Measurements from ENCODE around the gene ARSK. TPM values are rescaled to one million over a fixed set of nuclear protein-coding genes. Genes with fewer than 3 reads are reported as not detected.

Gene ARSK
- total and polyA plus RNA-seq, 7 donors = 0.60 to 13.3 (median 6.7) TPM

- Histone ChIP-seq H3K9me3 (no peaks in the 10 kb centered on the region), H3K36me3 (peaks cover 0 to 5% (median 0%) of the 10 kb centered on the region in 4 donors), H3K27me3 (no peaks in the 10 kb centered on the region), H3K4me3 (no peak overlapping the region), H3K4me1 (peaks cover 0 to 11% (median 5%) of the 10 kb centered on the region in 4 donors), H3K27ac (no peak overlapping the region)
- intact Hi-C loops (cut with DNase I) = loop anchor here (5.0 to 10.0 kb wide), 4 partner anchors 92 to 956 kb away; partner anchors contain the start of genes ARSK and GLRX
- TF ChIP-seq CTCF (IDR thresholded peaks at IDR 0.05) (no peak), POLR2AphosphoS5 (IDR thresholded peaks at IDR 0.05) (no peak), POLR2A (IDR thresholded peaks at IDR 0.05) (no peak), EP300 (IDR thresholded peaks at IDR 0.05) (no peak)
- no peak for DNase-seq
Measured at GRCh38 chr5:95649274-95649673, 94.4 kb downstream of the ARSK start.

GRCh38 chr5:95649842-95650620 lies 95.1 kb downstream of the ARSK start:
- Histone ChIP-seq H3K4me1 (peaks cover 0 to 11% (median 5%) of the 10 kb centered on the region in 4 donors), H3K9me3 (no peaks in the 10 kb centered on the region), H3K4me3 (no peak overlapping the region), H3K27me3 (no peaks in the 10 kb centered on the region), H3K36me3 (peaks cover 0 to 5% (median 0%) of the 10 kb centered on the region in 4 donors), H3K27ac (no peak overlapping the region)
- intact Hi-C loops (cut with DNase I) = loop anchor here (5.0 to 10.0 kb wide), 4 partner anchors 93 to 955 kb away; partner anchors contain the start of genes ARSK and GLRX
- no peak for DNase-seq
- TF ChIP-seq CTCF (IDR thresholded peaks at IDR 0.05) (no peak), EP300 (IDR thresholded peaks at IDR 0.05) (no peak), POLR2A (IDR thresholded peaks at IDR 0.05) (no peak), POLR2AphosphoS5 (IDR thresholded peaks at IDR 0.05) (no peak)

GRCh38 chr5:95652849-95653248 lies 97.9 kb downstream of the ARSK start:
- Histone ChIP-seq H3K9me3 (no peaks in the 10 kb centered on the region), H3K36me3 (peaks cover 0 to 5% (median 0%) of the 10 kb centered on the region in 4 donors), H3K27me3 (no peaks in the 10 kb centered on the region), H3K4me1 (peaks cover 0 to 2% (median 0%) of the 10 kb centered on the region in 4 donors), H3K27ac (no peak overlapping the region), H3K4me3 (no peak overlapping the region)
- intact Hi-C loops (cut with DNase I) = no loop called here
- WGBS, 2 donors = 93 to 95% methylated on average over 1 of the region's 1 CpG
- TF ChIP-seq EP300 (IDR thresholded peaks at IDR 0.05) (no peak), POLR2AphosphoS5 (IDR thresholded peaks at IDR 0.05) (no peak), POLR2A (IDR thresholded peaks at IDR 0.05) (no peak), CTCF (IDR thresholded peaks at IDR 0.05) (no peak)
- no peak for DNase-seq

- no peaks in the 10 kb centered on the region for H3K9me3 ChIP-seq
- WGBS, 2 donors = 93 to 98% methylated on average over 3 of the region's 3 CpGs
- intact Hi-C loops (cut with DNase I) = no loop called here
Measured at GRCh38 chr5:95654196-95654595, 99.3 kb downstream of the ARSK start.

More at GRCh38 chr5:95654196-95654595, 99.3 kb downstream of the ARSK start:
- DNase-seq = no peak
- Histone ChIP-seq H3K4me3 (no peak overlapping the region), H3K27me3 (no peaks in the 10 kb centered on the region), H3K27ac (no peak overlapping the region), H3K4me1 (no peaks in the 10 kb centered on the region), H3K36me3 (peaks cover 0 to 5% (median 0%) of the 10 kb centered on the region in 4 donors)
- TF ChIP-seq POLR2AphosphoS5 (IDR thresholded peaks at IDR 0.05) = no peak
- no peak for TF ChIP-seq CTCF (IDR thresholded peaks at IDR 0.05)
- TF ChIP-seq POLR2A (IDR thresholded peaks at IDR 0.05) = no peak
- no peak for TF ChIP-seq EP300 (IDR thresholded peaks at IDR 0.05)

Small RNA genes within 50 kb of the gene (small RNA-seq; reads per million reads assigned to genes)
- gene RNU6-308P = 0 reads per million in 3 donors

Other genes with a start within 250 kb of the ARSK start
- not detected for gene FAM81B, start 163.7 kb upstream of the ARSK start, total RNA-seq
- gene FAM81B, start 163.7 kb upstream of the ARSK start, polyA plus RNA-seq = not detected
- 100 to 1,000 TPM in 1 of 4 donors, 10 to 100 TPM in 3; 55.8 to 103 (median 71.3) TPM for gene SKIC3, start 124 bp upstream of the ARSK start, total RNA-seq
- 10 to 100 TPM in 1 of 3 donors, 1 to 10 TPM in 2; 7.2 to 20.9 (median 8.8) TPM for gene SKIC3, start 124 bp upstream of the ARSK start, polyA plus RNA-seq
- under 1 TPM in 2 of 4 donors, not detected in 2; 0.14 to 0.36 TPM for gene GPR150, start 65.0 kb downstream of the ARSK start, total RNA-seq
- under 1 TPM in 2 of 3 donors, not detected in 1; 0.36 to 0.60 TPM for gene GPR150, start 65.0 kb downstream of the ARSK start, polyA plus RNA-seq
- gene RFESD, start 91.7 kb downstream of the ARSK start, total RNA-seq = 1 to 10 TPM; 1.2 to 4.9 (median 2.1) TPM
- gene RFESD, start 91.7 kb downstream of the ARSK start, polyA plus RNA-seq = 1 to 10 TPM in 2 of 3 donors, not detected in 1; 1.2 to 2.0 TPM
- 1 to 10 TPM in 1 of 4 donors, not detected in 3; 1.1 TPM for gene SPATA9, start 127.9 kb downstream of the ARSK start, total RNA-seq
- under 1 TPM in 1 of 3 donors, not detected in 2; 0.36 TPM for gene SPATA9, start 127.9 kb downstream of the ARSK start, polyA plus RNA-seq
- gene RHOBTB3, start 176.2 kb downstream of the ARSK start, total RNA-seq = 100 to 1,000 TPM in 2 of 4 donors, 10 to 100 TPM in 2; 75.6 to 151 (median 111) TPM
- 10 to 100 TPM; 12.3 to 16.4 (median 15.0) TPM for gene RHOBTB3, start 176.2 kb downstream of the ARSK start, polyA plus RNA-seq

Data from sigmoid colon (tissue), 7 donors.